Measurements from ENCODE around the gene GPR108. TPM values are rescaled to one million over a fixed set of nuclear protein-coding genes. Genes with fewer than 3 reads are reported as not detected.

The GPR108 gene
- total RNA-seq, 3 donors from 2014 or later, result 74.8 to 115 (median 89.2) TPM

GRCh38 chr19:6730941-6731670 is 6.3 kb downstream of the GPR108 start:
- peak; percentile 24 for ATAC-seq
- DNase-seq, result peak in 2 of 3 donors; percentile 55 to 72
- intact Hi-C loops (cut with DNase I, micrococcal nuclease), result no loop called here
- Histone ChIP-seq H3K4me3 (no peak overlapping the region), H3K4me1 (ENCODE audit: low read depth) (peaks cover 9% of the 10 kb centered on the region), H3K36me3 (ENCODE audit: low read depth) (no peaks in the 10 kb centered on the region), H3K9me3 (no peaks in the 10 kb centered on the region)
- TF ChIP-seq, protein P1, sequence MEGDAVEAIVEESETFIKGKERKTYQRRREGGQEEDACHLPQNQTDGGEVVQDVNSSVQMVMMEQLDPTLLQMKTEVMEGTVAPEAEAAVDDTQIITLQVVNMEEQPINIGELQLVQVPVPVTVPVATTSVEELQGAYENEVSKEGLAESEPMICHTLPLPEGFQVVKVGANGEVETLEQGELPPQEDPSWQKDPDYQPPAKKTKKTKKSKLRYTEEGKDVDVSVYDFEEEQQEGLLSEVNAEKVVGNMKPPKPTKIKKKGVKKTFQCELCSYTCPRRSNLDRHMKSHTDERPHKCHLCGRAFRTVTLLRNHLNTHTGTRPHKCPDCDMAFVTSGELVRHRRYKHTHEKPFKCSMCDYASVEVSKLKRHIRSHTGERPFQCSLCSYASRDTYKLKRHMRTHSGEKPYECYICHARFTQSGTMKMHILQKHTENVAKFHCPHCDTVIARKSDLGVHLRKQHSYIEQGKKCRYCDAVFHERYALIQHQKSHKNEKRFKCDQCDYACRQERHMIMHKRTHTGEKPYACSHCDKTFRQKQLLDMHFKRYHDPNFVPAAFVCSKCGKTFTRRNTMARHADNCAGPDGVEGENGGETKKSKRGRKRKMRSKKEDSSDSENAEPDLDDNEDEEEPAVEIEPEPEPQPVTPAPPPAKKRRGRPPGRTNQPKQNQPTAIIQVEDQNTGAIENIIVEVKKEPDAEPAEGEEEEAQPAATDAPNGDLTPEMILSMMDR (IDR thresholded peaks at IDR 0.05), result no peak

DNA sequence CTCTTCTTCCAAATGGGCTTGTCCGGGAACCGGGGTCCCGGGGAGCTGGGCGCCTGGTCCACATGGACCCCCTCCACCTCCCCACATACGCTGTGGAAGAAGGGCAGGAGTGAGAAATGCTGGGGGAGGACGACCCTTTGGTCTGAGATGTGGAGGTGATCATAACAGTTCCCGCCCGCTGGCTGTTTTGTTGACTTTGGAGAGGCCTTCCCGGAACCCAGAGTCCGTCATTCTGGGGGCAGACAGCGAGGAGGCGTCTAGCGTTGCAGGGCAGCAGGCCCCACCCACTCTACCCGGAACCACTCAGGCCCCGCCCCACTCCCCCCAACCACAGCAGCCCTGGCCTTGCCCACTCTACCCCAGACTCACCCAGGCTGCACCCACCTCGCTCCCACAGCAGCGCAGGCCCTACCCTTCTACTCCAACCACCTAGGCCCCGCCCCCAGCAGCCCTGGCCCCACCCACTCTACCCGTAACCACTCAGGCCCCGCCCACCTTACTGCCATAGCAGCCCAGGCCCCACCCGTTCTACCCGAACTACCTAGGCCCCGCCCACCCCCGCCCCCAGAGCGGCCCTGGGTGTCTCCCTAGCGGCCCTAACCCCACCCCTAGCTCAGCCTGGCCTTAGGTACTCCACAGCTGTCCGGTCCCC is 7.1 kb downstream of the GPR108 start:
- intact Hi-C loops (cut with DNase I, micrococcal nuclease), result no loop called here
- Histone ChIP-seq H3K4me1 (ENCODE audit: low read depth) (peaks cover 7% of the 10 kb centered on the region), H3K4me3 (no peak overlapping the region), H3K9me3 (no peaks in the 10 kb centered on the region), H3K36me3 (ENCODE audit: low read depth) (no peaks in the 10 kb centered on the region)
- TF ChIP-seq, protein P1 (IDR thresholded peaks at IDR 0.05), result no peak
- DNase-seq (peak; percentile 94 to 98 (median 94)), ATAC-seq (peak; percentile 96)

- TF ChIP-seq, protein P1 (IDR thresholded peaks at IDR 0.05), result no peak
- Histone ChIP-seq H3K4me3 (no peak overlapping the region), H3K36me3 (ENCODE audit: low read depth) (no peaks in the 10 kb centered on the region), H3K4me1 (ENCODE audit: low read depth) (peaks cover 7% of the 10 kb centered on the region), H3K9me3 (no peaks in the 10 kb centered on the region)
- DNase-seq (peak in 2 of 3 donors; percentile 49 to 59), ATAC-seq (no peak)
- intact Hi-C loops (cut with DNase I, micrococcal nuclease), result no loop called here
Measured at GRCh38 chr19:6729573-6730152, 7.7 kb downstream of the GPR108 start.

DNA sequence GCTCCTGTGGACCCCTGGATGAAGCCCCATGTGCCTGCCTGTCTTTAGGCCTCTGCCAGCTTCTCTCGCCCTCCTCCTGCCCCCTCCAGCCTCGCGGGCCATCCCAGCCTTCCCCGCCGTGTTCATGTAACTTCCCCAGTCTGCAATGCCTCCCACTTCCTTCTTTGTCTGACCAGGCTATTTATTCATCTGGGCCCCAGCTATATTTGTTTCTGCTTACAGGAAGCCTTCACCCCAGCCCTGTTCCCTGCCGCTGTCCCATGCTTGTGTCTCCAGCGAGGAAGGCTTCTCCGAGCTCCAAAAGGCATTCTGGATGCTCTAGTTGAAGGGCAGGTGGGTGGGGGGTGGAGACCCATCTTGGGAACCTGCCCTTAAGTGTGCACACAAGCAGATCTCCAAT is 9.0 kb downstream of the GPR108 start:
- Histone ChIP-seq H3K36me3 (ENCODE audit: low read depth) (no peaks in the 10 kb centered on the region), H3K9me3 (no peaks in the 10 kb centered on the region), H3K4me3 (no peak overlapping the region), H3K4me1 (ENCODE audit: low read depth) (peaks cover 7% of the 10 kb centered on the region)
- intact Hi-C loops (cut with DNase I, micrococcal nuclease), result no loop called here
- peak in 1 of 3 donors; percentile 59 for DNase-seq
- no peak for ATAC-seq
- TF ChIP-seq, protein P1 (IDR thresholded peaks at IDR 0.05), result no peak

DNA sequence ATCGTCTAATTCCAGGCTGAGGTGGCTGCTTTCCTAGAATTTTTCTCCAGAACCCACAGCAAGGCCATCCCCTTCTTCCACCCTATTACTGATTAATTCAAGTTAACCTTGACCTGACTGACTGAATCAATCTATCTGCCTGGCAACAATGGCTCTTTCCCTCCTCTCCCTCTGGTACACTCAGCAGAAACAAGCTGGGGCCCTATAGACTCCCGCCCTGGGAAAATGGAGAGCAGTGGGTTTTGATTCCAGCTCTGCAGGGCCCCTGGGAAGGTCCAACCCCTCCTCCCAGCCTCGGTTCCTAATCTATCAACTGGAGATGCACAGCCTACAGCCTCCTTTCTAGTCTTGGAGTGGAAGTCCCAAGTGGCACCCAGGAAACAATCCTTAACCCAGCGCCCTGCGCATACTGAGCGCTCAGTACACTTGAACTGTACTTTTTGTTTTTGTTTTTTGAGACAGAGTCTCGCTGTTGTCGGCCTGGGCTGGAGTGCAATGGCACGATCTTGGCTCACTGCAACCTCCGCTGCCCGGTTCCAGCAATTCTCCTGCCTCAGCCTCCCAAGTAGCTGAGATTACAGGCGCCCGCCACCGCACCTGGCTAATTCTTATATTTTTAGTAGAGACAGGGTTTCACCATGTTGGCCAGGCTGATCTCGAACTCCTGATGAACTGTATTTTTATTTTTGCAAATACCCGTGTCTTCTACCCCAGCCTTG is 11.7 kb downstream of the GPR108 start:
- Histone ChIP-seq H3K36me3 (ENCODE audit: low read depth) (no peaks in the 10 kb centered on the region), H3K4me1 (ENCODE audit: low read depth) (peaks cover 7% of the 10 kb centered on the region), H3K4me3 (no peak overlapping the region), H3K9me3 (no peaks in the 10 kb centered on the region)
- TF ChIP-seq, protein P1 (IDR thresholded peaks at IDR 0.05), result no peak
- no peak for ATAC-seq
- intact Hi-C loops (cut with DNase I, micrococcal nuclease), result no loop called here
- DNase-seq, result peak in 1 of 3 donors; percentile 7

All from mucosa of descending colon (tissue), 3 donors.